ENCODE results near the gene NDUFB10. TPM values are rescaled to one million over a fixed set of nuclear protein-coding genes. Genes with fewer than 3 reads are reported as not detected.

The NDUFB10 gene
- total and polyA plus RNA-seq, 2 donors = 71.2 to 308 TPM

- peaks cover 11% of the 10 kb centered on the region for H3K36me3 ChIP-seq (ENCODE audit: insufficient read depth)
- peak overlapping the region; percentile 26 for H3K27ac ChIP-seq (ENCODE audit: low read depth)
- WGBS = 94% methylated on average over 39 of the region's 39 CpGs
- no peak overlapping the region for H3K4me3 ChIP-seq (ENCODE audit: low read depth, low read length)
- DNase-seq (ENCODE audit: extremely low spot score) = no peak
- H3K4me1 ChIP-seq (ENCODE audit: insufficient read depth) = no peaks in the 10 kb centered on the region
These were observed 39.8 kb downstream of the NDUFB10 start for GRCh38 chr16:1998852-1999801.

- Histone ChIP-seq H3K27ac (ENCODE audit: low read depth) (no peak overlapping the region), H3K4me1 (ENCODE audit: insufficient read depth) (no peaks in the 10 kb centered on the region), H3K36me3 (ENCODE audit: insufficient read depth) (peaks cover 11% of the 10 kb centered on the region), H3K4me3 (ENCODE audit: low read depth, low read length) (no peak overlapping the region)
- no peak for DNase-seq (ENCODE audit: extremely low spot score)
- 86% methylated on average over 28 of the region's 28 CpGs for WGBS
These were observed 40.7 kb downstream of the NDUFB10 start for GRCh38 chr16:1999866-2000514.

GRCh38 chr16:2001035-2001434 is 41.7 kb downstream of the NDUFB10 start:
- no peaks in the 10 kb centered on the region for H3K4me1 ChIP-seq (ENCODE audit: insufficient read depth)
- DNase-seq (ENCODE audit: extremely low spot score) = no peak
- H3K36me3 ChIP-seq (ENCODE audit: insufficient read depth) = peaks cover 11% of the 10 kb centered on the region
- no peak overlapping the region for H3K27ac ChIP-seq (ENCODE audit: low read depth)
- no peak overlapping the region for H3K4me3 ChIP-seq (ENCODE audit: low read depth, low read length)
- 94% methylated on average over 19 of the region's 19 CpGs for WGBS

GRCh38 chr16:2001456-2002355 is 42.4 kb downstream of the NDUFB10 start:
- Histone ChIP-seq H3K4me1 (ENCODE audit: insufficient read depth) (no peaks in the 10 kb centered on the region), H3K36me3 (ENCODE audit: insufficient read depth) (peaks cover 11% of the 10 kb centered on the region), H3K4me3 (ENCODE audit: low read depth, low read length) (no peak overlapping the region), H3K27ac (ENCODE audit: low read depth) (no peak overlapping the region)
- 95% methylated on average over 53 of the region's 53 CpGs for whole genome bisulfite sequencing
- no peak for DNase-seq (ENCODE audit: extremely low spot score)

GRCh38 chr16:2002406-2003230 is 43.3 kb downstream of the NDUFB10 start:
- no peak for DNase-seq (ENCODE audit: extremely low spot score)
- Histone ChIP-seq H3K36me3 (ENCODE audit: insufficient read depth) (peaks cover 11% of the 10 kb centered on the region), H3K4me3 (ENCODE audit: low read depth, low read length) (no peak overlapping the region), H3K4me1 (ENCODE audit: insufficient read depth) (no peaks in the 10 kb centered on the region), H3K27ac (ENCODE audit: low read depth) (no peak overlapping the region)
- 91% methylated on average over 47 of the region's 47 CpGs for WGBS

GRCh38 chr16:2003231-2003826 is 44.0 kb downstream of the NDUFB10 start:
- H3K36me3 ChIP-seq (ENCODE audit: insufficient read depth) = peaks cover 9% of the 10 kb centered on the region
- H3K4me3 ChIP-seq (ENCODE audit: low read depth, low read length) = no peak overlapping the region
- H3K4me1 ChIP-seq (ENCODE audit: insufficient read depth) = no peaks in the 10 kb centered on the region
- no peak for DNase-seq (ENCODE audit: extremely low spot score)
- WGBS = 82% methylated on average over 8 of the region's 8 CpGs
- H3K27ac ChIP-seq (ENCODE audit: low read depth) = no peak overlapping the region

GRCh38 chr16:2003827-2004641 is 44.7 kb downstream of the NDUFB10 start:
- DNase-seq (ENCODE audit: extremely low spot score) = no peak
- Histone ChIP-seq H3K4me1 (ENCODE audit: insufficient read depth) (no peaks in the 10 kb centered on the region), H3K4me3 (ENCODE audit: low read depth, low read length) (no peak overlapping the region), H3K27ac (ENCODE audit: low read depth) (no peak overlapping the region), H3K36me3 (ENCODE audit: insufficient read depth) (peaks cover 8% of the 10 kb centered on the region)
- WGBS = 28% methylated on average over 36 of the region's 36 CpGs

- Histone ChIP-seq H3K27ac (ENCODE audit: low read depth) (no peak overlapping the region), H3K4me3 (ENCODE audit: low read depth, low read length) (no peak overlapping the region), H3K4me1 (ENCODE audit: insufficient read depth) (no peaks in the 10 kb centered on the region), H3K36me3 (ENCODE audit: insufficient read depth) (peaks cover 2% of the 10 kb centered on the region)
- WGBS = 82% methylated on average over 34 of the region's 34 CpGs
- DNase-seq (ENCODE audit: extremely low spot score) = no peak
These were observed 45.6 kb downstream of the NDUFB10 start for GRCh38 chr16:2004795-2005517.

GRCh38 chr16:2005646-2006045 is 46.3 kb downstream of the NDUFB10 start:
- no peak overlapping the region for H3K4me3 ChIP-seq (ENCODE audit: low read depth, low read length)
- H3K27ac ChIP-seq (ENCODE audit: low read depth) = no peak overlapping the region
- H3K4me1 ChIP-seq (ENCODE audit: insufficient read depth) = no peaks in the 10 kb centered on the region
- H3K36me3 ChIP-seq (ENCODE audit: insufficient read depth) = peaks cover 2% of the 10 kb centered on the region
- 80% methylated on average over 21 of the region's 21 CpGs for WGBS
- no peak for DNase-seq (ENCODE audit: extremely low spot score)

GRCh38 chr16:2006317-2006716 is 47.0 kb downstream of the NDUFB10 start:
- no peak for DNase-seq (ENCODE audit: extremely low spot score)
- peaks cover 2% of the 10 kb centered on the region for H3K36me3 ChIP-seq (ENCODE audit: insufficient read depth)
- H3K4me1 ChIP-seq (ENCODE audit: insufficient read depth) = no peaks in the 10 kb centered on the region
- no peak overlapping the region for H3K4me3 ChIP-seq (ENCODE audit: low read depth, low read length)
- WGBS = 91% methylated on average over 8 of the region's 8 CpGs
- no peak overlapping the region for H3K27ac ChIP-seq (ENCODE audit: low read depth)

GRCh38 chr16:2007081-2007836 is 47.9 kb downstream of the NDUFB10 start:
- Histone ChIP-seq H3K4me3 (ENCODE audit: low read depth, low read length) (no peak overlapping the region), H3K4me1 (ENCODE audit: insufficient read depth) (no peaks in the 10 kb centered on the region), H3K27ac (ENCODE audit: low read depth) (no peak overlapping the region), H3K36me3 (ENCODE audit: insufficient read depth) (no peaks in the 10 kb centered on the region)
- DNase-seq (ENCODE audit: extremely low spot score) = no peak
- WGBS = 77% methylated on average over 16 of the region's 16 CpGs

Data from urinary bladder (tissue), 4 donors.